Neuronal stem cell (in vitro differentiated cells): Measurements from ENCODE around the gene TGFB2.
A peak's percentile ranks its signal among the peaks of the same experiment; 100 is the strongest.

Experiments
- DNase-seq: peaks from one replicate; pipeline ENCODE4 v3.0.0-alpha.2; 2013; ENCODE audit warnings: low spot score
- H2AFZ ChIP-seq: one replicate; pipeline ENCODE4 v1.6.1; 2013; ENCODE audit warnings: mild to moderate bottlenecking, low read length, inconsistent platforms
- H2AK5ac ChIP-seq: 2 replicates; pipeline ENCODE4 v1.6.1; 2013; ENCODE audit warnings: low read depth, mild to moderate bottlenecking, inconsistent platforms, low read length, moderate library complexity, mixed read lengths
- H2BK120ac ChIP-seq: 2 replicates; pipeline ENCODE4 v1.6.1; 2013; ENCODE audit warnings: low read depth, mild to moderate bottlenecking, inconsistent platforms, low read length, moderate library complexity, mixed read lengths
- H2BK12ac ChIP-seq: one replicate; pipeline ENCODE4 v1.6.1; 2013; ENCODE audit warnings: low read length, inconsistent platforms
- H2BK15ac ChIP-seq: 2 replicates; pipeline ENCODE4 v1.6.1; 2013; ENCODE audit warnings: mild to moderate bottlenecking, low read length, inconsistent platforms, mixed read lengths
- H2BK5ac ChIP-seq: one replicate; pipeline ENCODE4 v1.6.1; 2013; ENCODE audit warnings: inconsistent platforms, mild to moderate bottlenecking, low read length, moderate library complexity
- H3K14ac ChIP-seq: one replicate; pipeline ENCODE4 v1.6.1; 2013; ENCODE audit warnings: low read length, inconsistent platforms
- H3K18ac ChIP-seq: 2 replicates; pipeline ENCODE4 v1.6.1; 2013; ENCODE audit warnings: low read length, inconsistent platforms
- H3K23ac ChIP-seq: 2 replicates; pipeline ENCODE4 v1.6.1; 2013; ENCODE audit warnings: low read depth, mild to moderate bottlenecking, mixed read lengths, low read length, inconsistent platforms; ENCODE audit not compliant: poor library complexity
- H3K27ac ChIP-seq: replicated peaks from 3 replicates; pipeline ENCODE4 v1.5.1; 2013; ENCODE audit warnings: low read length, inconsistent platforms
- H3K27me3 ChIP-seq, 3 experiments: 2 replicates each; pipeline ENCODE4 v1.6.1; 2013; ENCODE audit warnings: low read length in 3 of 3, mild to moderate bottlenecking in 2 of 3, inconsistent platforms in 1 of 3, low read depth in 1 of 3, mixed read lengths in 1 of 3, moderate library complexity in 1 of 3; ENCODE audit not compliant: control insufficient read depth in 3 of 3, insufficient read depth in 3 of 3
- H3K36me3 ChIP-seq, 2 donors: replicated peaks in 1 of 2; 2 replicates each; pipeline ENCODE4 v1.6.1; 2013; ENCODE audit warnings: low read length in 2 of 2; ENCODE audit not compliant: control insufficient read depth in 2 of 2, insufficient read depth in 2 of 2
- H3K4ac ChIP-seq: 2 replicates; pipeline ENCODE4 v1.6.1; 2013; ENCODE audit warnings: inconsistent platforms, mild to moderate bottlenecking, low read length, moderate library complexity
- H3K4me1 ChIP-seq, 2 donors: 1 replicate in 1 of 2; 2 replicates in 1 of 2; pipeline ENCODE4 v1.6.1; 2013; ENCODE audit warnings: low read length in 2 of 2, low read depth in 1 of 2; ENCODE audit not compliant: control insufficient read depth in 2 of 2, insufficient read depth in 1 of 2
- H3K4me2 ChIP-seq: one replicate; pipeline ENCODE4 v1.6.1; 2013; ENCODE audit warnings: mild to moderate bottlenecking, low read length, inconsistent platforms; ENCODE audit not compliant: insufficient read depth, poor library complexity, severe bottlenecking
- H3K4me3 ChIP-seq, 2 donors: 2 replicates each; pipeline ENCODE4 v1.5.1; 2013; ENCODE audit warnings: low read length in 2 of 2, mild to moderate bottlenecking in 2 of 2, inconsistent platforms in 1 of 2, moderate library complexity in 1 of 2
- H3K79me1 ChIP-seq: one replicate; pipeline ENCODE4 v1.6.1; 2013; ENCODE audit warnings: low read depth, mild to moderate bottlenecking, inconsistent platforms, low read length, moderate library complexity
- H3K9ac ChIP-seq: one replicate; pipeline ENCODE4 v1.6.1; 2013; ENCODE audit warnings: mild to moderate bottlenecking, low read depth, low read length, inconsistent platforms; ENCODE audit not compliant: poor library complexity
- H3K9me3 ChIP-seq, 2 donors: replicated peaks in 1 of 2; 2 replicates each; pipeline versions ENCODE3 to v1.6.1; 2013; ENCODE audit warnings: low read length in 2 of 2, mild to moderate bottlenecking in 2 of 2, inconsistent platforms in 1 of 2, low read depth in 1 of 2, mixed read lengths in 1 of 2, moderate library complexity in 1 of 2; ENCODE audit not compliant: control insufficient read depth in 2 of 2, insufficient read depth in 1 of 2
- H4K8ac ChIP-seq: one replicate; pipeline ENCODE4 v1.6.1; 2013; ENCODE audit warnings: low read depth, mild to moderate bottlenecking, inconsistent platforms, low read length, moderate library complexity
- H4K91ac ChIP-seq: one replicate; pipeline ENCODE4 v1.6.1; 2013; ENCODE audit warnings: low read length, low read depth, mild to moderate bottlenecking, inconsistent platforms; ENCODE audit not compliant: poor library complexity
- WGBS, 2 donors: extraction: QIAGEN DNeasy Blood & Tissue Kit; methylation state at CpG; one replicate each; pipeline ENCODE4 v1.1.7; 2013; ENCODE audit warnings: missing lambda C conversion rate in 2 of 2, mixed read lengths in 1 of 2; ENCODE audit not compliant: insufficient read length in 2 of 2, insufficient replicate concordance in 1 of 2; ENCODE audit errors: extremely low coverage in 2 of 2; 5-methylcytosine and 5-hydroxymethylcytosine counted together

The TGFB2 gene

DNA sequence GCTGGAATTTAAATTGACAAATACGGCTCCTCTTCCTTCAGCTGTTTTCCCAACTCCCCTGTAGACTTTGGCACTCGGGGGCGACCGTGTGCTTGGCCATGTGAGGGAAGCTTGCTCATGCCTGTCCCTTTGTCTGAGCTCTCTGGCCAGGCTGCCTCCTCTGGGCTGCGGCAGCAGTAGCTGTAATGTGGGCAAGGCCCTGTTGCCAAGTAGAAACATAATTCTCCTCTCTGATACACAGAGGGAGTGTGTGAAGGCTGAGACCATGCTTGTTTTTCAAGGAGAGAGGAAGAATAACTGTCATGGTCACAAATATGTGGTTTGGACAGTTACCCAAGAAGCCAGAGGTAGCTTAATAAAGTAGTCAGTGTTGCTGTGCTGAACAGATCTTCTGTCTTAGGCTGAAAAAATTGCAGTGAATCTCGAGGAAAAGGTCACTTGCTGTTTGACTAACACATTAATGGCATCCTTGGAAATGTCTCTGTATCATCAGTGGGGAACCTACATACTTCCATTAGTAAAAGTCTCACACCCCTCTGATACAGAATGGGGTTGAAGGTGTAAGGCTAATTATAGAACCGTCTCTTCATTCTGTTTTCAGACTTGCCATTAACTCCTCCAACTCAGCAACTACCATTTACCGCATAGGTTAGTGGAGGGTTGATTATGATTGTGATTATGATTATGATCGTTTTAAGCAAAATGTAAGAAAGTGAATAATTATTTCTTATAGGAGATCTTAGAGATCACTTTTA, 94.6 kb downstream of the TGFB2 start:
- H3K27me3 ChIP-seq = no peaks in the 10 kb centered on the region
- no peak overlapping the region for H2BK120ac ChIP-seq
- no peak overlapping the region for H2AK5ac ChIP-seq
- H2BK12ac ChIP-seq = no peak overlapping the region
- DNase-seq = no peak
- no peak overlapping the region for H2BK15ac ChIP-seq
- no peak overlapping the region for H3K23ac ChIP-seq
- no peaks in the 10 kb centered on the region for H3K9me3 ChIP-seq
- no peaks in the 10 kb centered on the region for H3K79me1 ChIP-seq
- H2AFZ ChIP-seq = peak overlapping the region; percentile 6
- H3K4me2 ChIP-seq = no peak overlapping the region
- no peak overlapping the region for H3K9ac ChIP-seq
- H4K91ac ChIP-seq = no peak overlapping the region
- WGBS, 2 donors = 100% methylated on average over 1 of the region's 9 CpGs; no CpG with 5 or more reads in 1 of the 2 donors
- H3K4me3 ChIP-seq = no peak overlapping the region
- H3K18ac ChIP-seq = peak overlapping the region; percentile 39
- no peak overlapping the region for H3K14ac ChIP-seq
- no peak overlapping the region for H4K8ac ChIP-seq
- no peak overlapping the region for H3K4ac ChIP-seq
- no peaks in the 10 kb centered on the region for H3K4me1 ChIP-seq
- H3K36me3 ChIP-seq = no peaks in the 10 kb centered on the region
- H2BK5ac ChIP-seq = no peak overlapping the region
- H3K27ac ChIP-seq = no peak overlapping the region

DNA sequence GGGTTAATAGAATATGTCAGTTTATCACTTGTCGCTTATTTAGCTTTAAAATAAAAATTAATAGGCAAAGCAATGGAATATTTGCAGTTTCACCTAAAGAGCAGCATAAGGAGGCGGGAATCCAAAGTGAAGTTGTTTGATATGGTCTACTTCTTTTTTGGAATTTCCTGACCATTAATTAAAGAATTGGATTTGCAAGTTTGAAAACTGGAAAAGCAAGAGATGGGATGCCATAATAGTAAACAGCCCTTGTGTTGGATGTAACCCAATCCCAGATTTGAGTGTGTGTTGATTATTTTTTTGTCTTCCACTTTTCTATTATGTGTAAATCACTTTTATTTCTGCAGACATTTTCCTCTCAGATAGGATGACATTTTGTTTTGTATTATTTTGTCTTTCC, 98.1 kb downstream of the TGFB2 start:
- no peak overlapping the region for H2AFZ ChIP-seq
- no peak overlapping the region for H3K4me3 ChIP-seq
- H2BK12ac ChIP-seq = no peak overlapping the region
- no peaks in the 10 kb centered on the region for H3K79me1 ChIP-seq
- DNase-seq = no peak
- H2BK120ac ChIP-seq = no peak overlapping the region
- no peak overlapping the region for H3K4me2 ChIP-seq
- H3K27ac ChIP-seq = no peak overlapping the region
- no peak overlapping the region for H2AK5ac ChIP-seq
- no peaks in the 10 kb centered on the region for H3K4me1 ChIP-seq
- H3K27me3 ChIP-seq = no peaks in the 10 kb centered on the region
- no peak overlapping the region for H2BK5ac ChIP-seq
- H3K9ac ChIP-seq = no peak overlapping the region
- H3K4ac ChIP-seq = no peak overlapping the region
- no peak overlapping the region for H4K8ac ChIP-seq
- H3K14ac ChIP-seq = no peak overlapping the region
- WGBS, 2 donors = no CpG with 5 or more reads among the region's 2 CpGs
- H4K91ac ChIP-seq = no peak overlapping the region
- H3K36me3 ChIP-seq = no peaks in the 10 kb centered on the region
- no peaks in the 10 kb centered on the region for H3K9me3 ChIP-seq
- no peak overlapping the region for H2BK15ac ChIP-seq
- H3K18ac ChIP-seq = no peak overlapping the region
- no peak overlapping the region for H3K23ac ChIP-seq

DNA sequence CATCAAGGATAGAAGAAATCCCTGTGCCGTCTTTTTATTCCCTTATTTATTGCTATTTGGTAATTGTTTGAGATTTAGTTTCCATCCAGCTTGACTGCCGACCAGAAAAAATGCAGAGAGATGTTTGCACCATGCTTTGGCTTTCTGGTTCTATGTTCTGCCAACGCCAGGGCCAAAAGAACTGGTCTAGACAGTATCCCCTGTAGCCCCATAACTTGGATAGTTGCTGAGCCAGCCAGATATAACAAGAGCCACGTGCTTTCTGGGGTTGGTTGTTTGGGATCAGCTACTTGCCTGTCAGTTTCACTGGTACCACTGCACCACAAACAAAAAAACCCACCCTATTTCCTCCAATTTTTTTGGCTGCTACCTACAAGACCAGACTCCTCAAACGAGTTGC, 99.0 kb downstream of the TGFB2 start:
- no peak overlapping the region for H4K91ac ChIP-seq
- no peaks in the 10 kb centered on the region for H3K79me1 ChIP-seq
- no peak overlapping the region for H2AFZ ChIP-seq
- DNase-seq = no peak
- no peak overlapping the region for H3K14ac ChIP-seq
- H2AK5ac ChIP-seq = no peak overlapping the region
- H3K36me3 ChIP-seq = no peaks in the 10 kb centered on the region
- no peak overlapping the region for H2BK5ac ChIP-seq
- WGBS, 2 donors = no CpG with 5 or more reads among the region's 5 CpGs
- H3K4ac ChIP-seq = no peak overlapping the region
- H3K4me2 ChIP-seq = no peak overlapping the region
- H3K27me3 ChIP-seq = no peaks in the 10 kb centered on the region
- no peak overlapping the region for H3K4me3 ChIP-seq
- H3K27ac ChIP-seq = no peak overlapping the region
- no peak overlapping the region for H3K18ac ChIP-seq
- H2BK120ac ChIP-seq = no peak overlapping the region
- H3K4me1 ChIP-seq = no peaks in the 10 kb centered on the region
- no peaks in the 10 kb centered on the region for H3K9me3 ChIP-seq
- no peak overlapping the region for H3K23ac ChIP-seq
- no peak overlapping the region for H4K8ac ChIP-seq
- H3K9ac ChIP-seq = no peak overlapping the region
- no peak overlapping the region for H2BK12ac ChIP-seq
- H2BK15ac ChIP-seq = no peak overlapping the region

DNA sequence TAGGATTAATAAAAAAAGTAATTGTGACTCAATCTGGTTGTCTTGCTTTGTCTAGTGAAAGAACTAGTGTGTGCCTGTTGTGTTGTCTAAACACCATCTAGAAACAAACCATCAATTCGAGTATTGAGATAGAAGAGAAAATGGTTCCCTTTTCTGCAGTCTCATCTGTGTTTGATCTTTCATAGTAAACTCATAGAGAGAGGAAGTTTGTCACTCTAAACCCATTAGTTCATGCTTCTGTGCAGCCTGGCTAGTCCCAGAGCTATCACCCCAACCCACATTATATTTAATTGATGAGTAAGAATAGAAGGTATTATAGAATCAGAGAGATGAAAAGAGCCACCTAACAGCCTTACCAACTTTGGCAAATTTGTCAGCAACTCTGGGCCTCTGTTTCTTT, 99.5 kb downstream of the TGFB2 start:
- H3K27ac ChIP-seq = no peak overlapping the region
- no peak overlapping the region for H3K18ac ChIP-seq
- no peak overlapping the region for H3K4ac ChIP-seq
- no peak overlapping the region for H3K4me3 ChIP-seq
- no peaks in the 10 kb centered on the region for H3K9me3 ChIP-seq
- H3K4me1 ChIP-seq = no peaks in the 10 kb centered on the region
- no peaks in the 10 kb centered on the region for H3K27me3 ChIP-seq
- no peak overlapping the region for H2BK5ac ChIP-seq
- H3K14ac ChIP-seq = no peak overlapping the region
- no peak overlapping the region for H4K8ac ChIP-seq
- no peak overlapping the region for H2BK15ac ChIP-seq
- no CpG with 5 or more reads among the region's 1 CpG for WGBS, 2 donors
- H3K4me2 ChIP-seq = no peak overlapping the region
- no peak overlapping the region for H2BK12ac ChIP-seq
- no peak overlapping the region for H3K9ac ChIP-seq
- H4K91ac ChIP-seq = no peak overlapping the region
- H3K36me3 ChIP-seq = no peaks in the 10 kb centered on the region
- H3K23ac ChIP-seq = no peak overlapping the region
- no peaks in the 10 kb centered on the region for H3K79me1 ChIP-seq
- no peak overlapping the region for H2AFZ ChIP-seq
- no peak overlapping the region for H2AK5ac ChIP-seq
- no peak overlapping the region for H2BK120ac ChIP-seq
- no peak for DNase-seq
